PC-3 (cell line): ENCODE data around the gene GPRC5B.

Source experiments
- EZH2 ChIP-seq: fragments of 300-600 bp; sonication (generic); IDR thresholded peaks from one replicate; pipeline ENCODE4 v1.6.1; 2017; ENCODE audit warnings: antibody characterized with exemption, mild to moderate bottlenecking, low read length; ENCODE audit not compliant: unreplicated experiment
- EZH2phosphoT487 ChIP-seq: fragments of 300-600 bp; sonication (generic); IDR thresholded peaks from 2 replicates; pipeline ENCODE4 v1.6.1; 2018; ENCODE audit warnings: mild to moderate bottlenecking, antibody characterized with exemption, low read length, borderline replicate concordance
- TF ChIP-seq, protein P1 (sequence below): fragments of 300-600 bp; sonication (generic); conservative IDR thresholded peaks from 2 replicates; pipeline ENCODE4 v1.5.1; 2017; ENCODE audit warnings: antibody characterized with exemption, low read depth, mild to moderate bottlenecking, low read length

DNA sequence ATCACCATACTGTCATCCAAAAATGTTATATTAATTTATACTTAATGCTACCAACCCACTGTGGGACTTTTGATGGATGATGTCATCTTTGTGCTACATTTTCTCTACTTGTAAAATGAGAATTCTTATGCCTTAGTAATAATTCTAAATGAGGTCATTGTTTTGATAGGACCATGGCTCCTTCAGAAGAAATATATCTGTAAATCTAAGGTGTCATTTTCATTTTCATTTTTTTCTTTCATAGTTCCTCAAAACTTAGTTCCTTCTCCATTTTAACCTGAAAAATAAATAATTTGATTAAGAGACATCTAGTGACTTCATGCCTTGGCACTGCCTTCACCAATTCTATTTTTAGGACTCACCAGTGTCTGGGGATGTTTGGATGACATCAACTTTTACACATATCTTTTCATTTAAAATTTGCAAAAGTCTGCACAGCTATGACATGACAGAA lies 48.7 kb downstream of the GPRC5B start:
- TF ChIP-seq EZH2, result no peak
- TF ChIP-seq, protein P1, sequence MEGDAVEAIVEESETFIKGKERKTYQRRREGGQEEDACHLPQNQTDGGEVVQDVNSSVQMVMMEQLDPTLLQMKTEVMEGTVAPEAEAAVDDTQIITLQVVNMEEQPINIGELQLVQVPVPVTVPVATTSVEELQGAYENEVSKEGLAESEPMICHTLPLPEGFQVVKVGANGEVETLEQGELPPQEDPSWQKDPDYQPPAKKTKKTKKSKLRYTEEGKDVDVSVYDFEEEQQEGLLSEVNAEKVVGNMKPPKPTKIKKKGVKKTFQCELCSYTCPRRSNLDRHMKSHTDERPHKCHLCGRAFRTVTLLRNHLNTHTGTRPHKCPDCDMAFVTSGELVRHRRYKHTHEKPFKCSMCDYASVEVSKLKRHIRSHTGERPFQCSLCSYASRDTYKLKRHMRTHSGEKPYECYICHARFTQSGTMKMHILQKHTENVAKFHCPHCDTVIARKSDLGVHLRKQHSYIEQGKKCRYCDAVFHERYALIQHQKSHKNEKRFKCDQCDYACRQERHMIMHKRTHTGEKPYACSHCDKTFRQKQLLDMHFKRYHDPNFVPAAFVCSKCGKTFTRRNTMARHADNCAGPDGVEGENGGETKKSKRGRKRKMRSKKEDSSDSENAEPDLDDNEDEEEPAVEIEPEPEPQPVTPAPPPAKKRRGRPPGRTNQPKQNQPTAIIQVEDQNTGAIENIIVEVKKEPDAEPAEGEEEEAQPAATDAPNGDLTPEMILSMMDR, result no peak
- no peak for TF ChIP-seq EZH2phosphoT487
